ENCODE measurements around the gene UTF1. TPM values are rescaled to one million over a fixed set of nuclear protein-coding genes. Genes with fewer than 3 reads are reported as not detected.

The UTF1 gene
- total and polyA plus RNA-seq, 2 of the 8 experiments (the other 6 are each of a cell fraction or from before 2014, with no cell fraction given), result 0.47 to 21.8 TPM

DNA sequence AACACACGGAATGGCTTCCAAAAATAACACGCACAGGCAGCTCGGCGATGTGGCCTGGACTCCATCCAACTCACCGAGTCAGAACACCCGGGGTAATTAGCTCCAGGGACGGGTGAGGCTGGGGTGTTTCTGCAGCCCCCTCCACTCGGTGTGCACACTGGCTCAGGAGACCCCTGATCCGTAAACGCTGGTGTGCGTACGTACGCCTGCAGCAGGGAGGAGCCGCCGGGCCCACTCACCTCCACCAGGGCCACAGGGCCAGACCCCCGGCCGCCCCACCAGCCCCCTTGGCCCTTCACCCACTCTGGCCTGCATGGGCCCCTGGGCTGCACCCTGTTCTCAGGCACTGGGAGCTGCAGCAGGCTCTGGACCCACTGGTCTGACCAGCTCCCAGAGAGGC, 22.4 kb upstream of the UTF1 start:
- H3K9me3 ChIP-seq (ENCODE audit: insufficient read depth in 2 of 2, low read depth in 1 of 2, low read length in 1 of 2), result no peaks in the 10 kb centered on the region; a peak in 1 of 4 replicates

More for the DNA sequence above, 22.4 kb upstream of the UTF1 start:
- Histone ChIP-seq H3K27ac (ENCODE audit: low read depth, low read length) (no peak overlapping the region), H3K36me3 (ENCODE audit: control insufficient read depth in 2 of 4, insufficient read depth in 4 of 4, low read length in 3 of 4) (peaks cover 0 to 6% (median 0%) of the 10 kb centered on the region in 4 experiments; a peak in 3 of 8 replicates), H3K56ac (replicated peaks; ENCODE audit: insufficient read length, low read depth, low read length) (no peak overlapping the region), H3K14ac (ENCODE audit: insufficient read length) (no peak overlapping the region), H2BK120ac (replicated peaks; ENCODE audit: low read depth, low read length) (no peak overlapping the region), H3K9ac (replicated peaks in 1 of 4; ENCODE audit: extremely low read depth in 1 of 4, low read depth in 3 of 4, low read length in 3 of 4) (no peak overlapping the region), H2AFZ (ENCODE audit: low read length) (no peak overlapping the region), H3K23ac (ENCODE audit: insufficient read length) (no peak overlapping the region), H3K18ac (ENCODE audit: extremely low read depth, low read length) (no peak overlapping the region; the same call in 1 of the 2 replicates), H4K20me1 (replicated peaks in 1 of 2; ENCODE audit: control insufficient read depth in 1 of 2, insufficient read depth in 2 of 2, low read length in 2 of 2) (peaks cover 2 to 12% of the 10 kb centered on the region in 2 experiments), H3K23me2 (ENCODE audit: low read depth, low read length) (peaks cover 8% of the 10 kb centered on the region), H2BK15ac (ENCODE audit: low read length) (no peak overlapping the region), H3K4ac (replicated peaks; ENCODE audit: insufficient read length, low read depth, low read length) (no peak overlapping the region), H3K4me1 (replicated peaks in 1 of 4; ENCODE audit: control insufficient read depth in 3 of 4, insufficient read depth in 4 of 4, low read length in 3 of 4) (no peaks in the 10 kb centered on the region), H3K79me1 (ENCODE audit: low read depth, low read length) (no peaks in the 10 kb centered on the region), H2BK12ac (ENCODE audit: low read depth, low read length) (no peak overlapping the region), H3K4me2 (ENCODE audit: insufficient read depth in 1 of 2, low read depth in 2 of 2, low read length in 2 of 2) (no peak overlapping the region), H4K5ac (ENCODE audit: insufficient read length, low read depth, low read length) (no peak overlapping the region), H4K8ac (ENCODE audit: extremely low read depth, insufficient read depth, low read length) (no peak overlapping the region), H2BK5ac (ENCODE audit: low read depth, low read length) (no peak overlapping the region), H3K79me2 (ENCODE audit: control insufficient read depth in 1 of 2, insufficient read depth in 2 of 2, low read length in 2 of 2) (no peaks in the 10 kb centered on the region), H2BK20ac (ENCODE audit: low read length) (no peak overlapping the region), H2AK5ac (ENCODE audit: low read depth, low read length) (no peak overlapping the region), H3K4me3 (ENCODE audit: extremely low read depth in 1 of 4, insufficient read depth in 2 of 4, low read depth in 3 of 4, low read length in 4 of 4) (no peak overlapping the region), H4K91ac (replicated peaks; ENCODE audit: insufficient read length, low read length) (no peak overlapping the region), H3K27me3 (replicated peaks in 1 of 4; ENCODE audit: control insufficient read depth in 3 of 4, extremely low read depth in 1 of 4, insufficient read depth in 3 of 4, low read length in 3 of 4) (no peaks in the 10 kb centered on the region; a peak in 1 of 7 replicates)
- FAIRE-seq, result no peak
- CTCF ChIA-PET (ENCODE audit: partially characterized antibody), result interaction anchor here (2.3 to 2.6 kb wide), 2 partner anchors 11 to 64 kb away, joined by 8 read pairs; no protein-coding TSS in a partner anchor
- DNase-seq (ENCODE audit: low read depth in 1 of 2, low spot score in 2 of 2), result no peak
- 90% methylated on average over 16 of the region's 17 CpGs; no CpG with 5 or more reads in 1 of the 2 experiments for WGBS, 2 experiments (ENCODE audit: extremely low coverage in 1 of 2, insufficient coverage in 1 of 2, insufficient read length in 1 of 2, insufficient replicate concordance in 2 of 2, low coverage in 1 of 2, low lambda C conversion rate in 2 of 2, missing lambda C conversion rate in 1 of 2)
- POLR2A ChIA-PET (ENCODE audit: partially characterized antibody), result interaction anchor here (1.2 to 2.6 kb wide), 3 partner anchors 10 to 56 kb away, joined by 3 to 11 read pairs (median 4); no protein-coding TSS in a partner anchor
